Activated CD4-positive, alpha-beta T cell treated with anti-CD3 and anti-CD28 coated beads, Interleukin-2, amount 10 ng/mL, durations not matched to agents 7 days and 5 days (primary cell): ENCODE measurements around the gene ARHGAP23. TPM values are rescaled to one million over a fixed set of nuclear protein-coding genes. Genes with fewer than 3 reads are reported as not detected.
A peak's percentile ranks its signal among the peaks of the same experiment; 100 is the strongest.

Source experiments
- CTCF ChIA-PET: fragments of 350-600 bp; sonication (Branson Sonifier 250); formaldehyde crosslinking; loops from one replicate; lab custom pipeline; 2021; ENCODE audit warnings: antibody characterized with exemption; lab: Charles Lee
- POLR2A ChIA-PET: fragments of 350-600 bp; sonication (Branson Sonifier 250); formaldehyde crosslinking; loops from one replicate; lab custom pipeline; 2021; ENCODE audit warnings: antibody characterized with exemption; lab: Charles Lee
- DNase-seq: peaks from one replicate; pipeline ENCODE4 v3.0.0-alpha.2; 2020
- H3K27ac Mint-ChIP-seq: one replicate; pipeline ENCODE4 v1.8.0; 2021; ENCODE audit warnings: mild to moderate bottlenecking, moderate library complexity, mixed read lengths
- H3K27me3 Mint-ChIP-seq: one replicate; pipeline ENCODE4 v1.8.0; 2021; ENCODE audit warnings: mixed read lengths
- H3K36me3 Mint-ChIP-seq: one replicate; pipeline ENCODE4 v1.8.0; 2021; ENCODE audit warnings: low read depth, mixed read lengths
- H3K4me1 Mint-ChIP-seq: one replicate; pipeline ENCODE4 v1.8.0; 2021; ENCODE audit warnings: mixed read lengths
- H3K4me3 Mint-ChIP-seq: one replicate; pipeline ENCODE4 v1.8.0; 2021; ENCODE audit warnings: mild to moderate bottlenecking, moderate library complexity, mixed read lengths
- H3K9me3 Mint-ChIP-seq: one replicate; pipeline ENCODE4 v1.8.0; 2021; ENCODE audit warnings: mixed read lengths
- total RNA-seq, 2 experiments: library from RNA; stranded (reverse); gene quantifications; one replicate each; pipeline ENCODE4 v1.2.3, GENCODE V29; 2021

The ARHGAP23 gene
- total RNA-seq, 2 experiments from 2014 or later = 0.17 to 0.23 TPM

- DNase-seq = no peak
- Mint-ChIP-seq H3K4me1 (peaks cover 14% of the 10 kb centered on the region), H3K9me3 (no peaks in the 10 kb centered on the region), H3K4me3 (no peak overlapping the region), H3K27ac (no peak overlapping the region), H3K27me3 (peaks cover 37% of the 10 kb centered on the region), H3K36me3 (no peaks in the 10 kb centered on the region)
- POLR2A ChIA-PET = no interaction called here
- CTCF ChIA-PET = interaction anchor here (2.7 kb wide), 1 partner anchor 68 kb away, joined by 12 read pairs; no protein-coding TSS in a partner anchor
Observed at GRCh38 chr17:38416840-38417209, 11.4 kb upstream of the ARHGAP23 start.

- CTCF ChIA-PET = interaction anchor here (2.7 kb wide), 1 partner anchor 68 kb away, joined by 12 read pairs; no protein-coding TSS in a partner anchor
- Mint-ChIP-seq H3K27ac (no peak overlapping the region), H3K36me3 (no peaks in the 10 kb centered on the region), H3K9me3 (no peaks in the 10 kb centered on the region), H3K4me1 (peaks cover 14% of the 10 kb centered on the region), H3K4me3 (no peak overlapping the region), H3K27me3 (peaks cover 39% of the 10 kb centered on the region)
- DNase-seq = no peak
- POLR2A ChIA-PET = no interaction called here
Observed at GRCh38 chr17:38417210-38417951, 10.9 kb upstream of the ARHGAP23 start.

- POLR2A ChIA-PET = no interaction called here
- Mint-ChIP-seq H3K4me1 (peaks cover 14% of the 10 kb centered on the region), H3K9me3 (no peaks in the 10 kb centered on the region), H3K4me3 (no peak overlapping the region), H3K27me3 (peaks cover 42% of the 10 kb centered on the region), H3K27ac (no peak overlapping the region), H3K36me3 (no peaks in the 10 kb centered on the region)
- no peak for DNase-seq
- CTCF ChIA-PET = interaction anchor here (2.7 kb wide), 1 partner anchor 69 kb away, joined by 12 read pairs; no protein-coding TSS in a partner anchor
Observed at GRCh38 chr17:38418062-38418692, 10.1 kb upstream of the ARHGAP23 start.

GRCh38 chr17:38418693-38419507 is 9.4 kb upstream of the ARHGAP23 start:
- ChIA-PET CTCF (interaction anchor here (1.2 to 1.3 kb wide), 2 partner anchors 16 to 70 kb away, joined by 3 read pairs; no protein-coding TSS in a partner anchor), POLR2A (no interaction called here)
- Mint-ChIP-seq H3K27ac (no peak overlapping the region), H3K9me3 (no peaks in the 10 kb centered on the region), H3K36me3 (no peaks in the 10 kb centered on the region), H3K4me3 (peak overlapping the region; percentile 43), H3K4me1 (peaks cover 14% of the 10 kb centered on the region), H3K27me3 (peaks cover 46% of the 10 kb centered on the region)
- DNase-seq = no peak

- DNase-seq = no peak
- Mint-ChIP-seq H3K4me1 (peaks cover 14% of the 10 kb centered on the region), H3K27me3 (peaks cover 46% of the 10 kb centered on the region), H3K9me3 (no peaks in the 10 kb centered on the region), H3K36me3 (no peaks in the 10 kb centered on the region), H3K27ac (no peak overlapping the region), H3K4me3 (no peak overlapping the region)
- ChIA-PET POLR2A (no interaction called here), CTCF (interaction anchor here (1.2 to 1.3 kb wide), 2 partner anchors 16 to 70 kb away, joined by 3 read pairs; no protein-coding TSS in a partner anchor)
Observed at GRCh38 chr17:38419508-38419981, 8.7 kb upstream of the ARHGAP23 start.

- Mint-ChIP-seq H3K4me1 (peaks cover 6% of the 10 kb centered on the region), H3K27ac (no peak overlapping the region), H3K36me3 (no peaks in the 10 kb centered on the region), H3K4me3 (no peak overlapping the region), H3K27me3 (peaks cover 50% of the 10 kb centered on the region), H3K9me3 (no peaks in the 10 kb centered on the region)
- DNase-seq = no peak
- ChIA-PET POLR2A (no interaction called here), CTCF (interaction anchor here (0.6 to 1.6 kb wide), 4 partner anchors 11 to 247 kb away, joined by 3 read pairs; no protein-coding TSS in a partner anchor)
Observed at GRCh38 chr17:38420518-38420917, 7.7 kb upstream of the ARHGAP23 start.

GRCh38 chr17:38421171-38421841 is 7.0 kb upstream of the ARHGAP23 start:
- Mint-ChIP-seq H3K4me1 (peaks cover 3% of the 10 kb centered on the region), H3K9me3 (no peaks in the 10 kb centered on the region), H3K4me3 (no peak overlapping the region)

GRCh38 chr17:38421871-38422827 is 6.1 kb upstream of the ARHGAP23 start:
- Mint-ChIP-seq H3K27ac (no peak overlapping the region), H3K27me3 (peaks cover 49% of the 10 kb centered on the region), H3K4me3 (no peak overlapping the region), H3K9me3 (no peaks in the 10 kb centered on the region), H3K36me3 (no peaks in the 10 kb centered on the region), H3K4me1 (peaks cover 3% of the 10 kb centered on the region)
- ChIA-PET CTCF (interaction anchor here (0.8 to 1.6 kb wide), 5 partner anchors 13 to 246 kb away, joined by 3 to 4 read pairs (median 3); no protein-coding TSS in a partner anchor), POLR2A (no interaction called here)
- no peak for DNase-seq

More at GRCh38 chr17:38421171-38421841, 7.0 kb upstream of the ARHGAP23 start:
- no peaks in the 10 kb centered on the region for H3K36me3 Mint-ChIP-seq
- no peak for DNase-seq
- H3K27me3 Mint-ChIP-seq = peaks cover 52% of the 10 kb centered on the region
- H3K27ac Mint-ChIP-seq = no peak overlapping the region
- POLR2A ChIA-PET = no interaction called here
- CTCF ChIA-PET = interaction anchor here (1.0 to 1.6 kb wide), 4 partner anchors 10 to 246 kb away, joined by 3 read pairs; no protein-coding TSS in a partner anchor

- Mint-ChIP-seq H3K36me3 (no peaks in the 10 kb centered on the region), H3K9me3 (no peaks in the 10 kb centered on the region), H3K27me3 (peaks cover 38% of the 10 kb centered on the region), H3K4me1 (peaks cover 7% of the 10 kb centered on the region), H3K4me3 (no peak overlapping the region), H3K27ac (no peak overlapping the region)
- ChIA-PET CTCF (interaction anchor here (0.6 to 1.6 kb wide), 8 partner anchors 10 to 162 kb away, joined by 3 to 12 read pairs (median 5); no protein-coding TSS in a partner anchor), POLR2A (no interaction called here)
- no peak for DNase-seq
Observed at GRCh38 chr17:38424297-38424972, 3.8 kb upstream of the ARHGAP23 start.

GRCh38 chr17:38425031-38425430 is 3.2 kb upstream of the ARHGAP23 start:
- CTCF ChIA-PET = interaction anchor here (0.7 kb wide), 1 partner anchor 150 kb away, joined by 3 read pairs; no protein-coding TSS in a partner anchor
- H3K4me1 Mint-ChIP-seq = peaks cover 8% of the 10 kb centered on the region
- no peak overlapping the region for H3K4me3 Mint-ChIP-seq
- POLR2A ChIA-PET = no interaction called here
- H3K27ac Mint-ChIP-seq = no peak overlapping the region
- peaks cover 38% of the 10 kb centered on the region for H3K27me3 Mint-ChIP-seq
- H3K9me3 Mint-ChIP-seq = no peaks in the 10 kb centered on the region
- no peak for DNase-seq
- H3K36me3 Mint-ChIP-seq = no peaks in the 10 kb centered on the region
